ENCODE data around the gene BCKDHB.

Gene BCKDHB

DNA sequence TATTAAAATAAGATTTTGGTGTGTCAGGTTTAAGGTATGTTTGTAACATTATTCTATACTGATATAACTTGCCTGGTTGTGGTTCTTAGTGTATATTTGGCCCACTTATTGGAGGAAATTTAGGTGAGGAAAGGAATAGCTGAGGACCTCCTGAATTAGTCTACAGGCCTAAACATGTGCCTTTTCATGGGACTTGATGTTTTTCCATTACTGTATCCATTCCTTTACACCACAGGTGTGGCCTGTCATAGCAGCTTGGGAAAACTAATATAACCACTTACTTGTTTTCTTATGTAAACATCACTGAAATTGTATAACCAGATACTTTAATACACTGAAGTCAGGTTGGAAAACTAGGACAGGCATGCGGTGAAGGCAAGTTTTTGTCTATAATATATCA lies 27.6 kb downstream of the BCKDHB start:
- Histone ChIP-seq H3K4me1 (ENCODE audit: control insufficient read depth in 1 of 2, insufficient read depth in 2 of 2, low read length in 2 of 2) (peaks cover 0 to 5% of the 10 kb centered on the region in 2 experiments), H3K79me2 (ENCODE audit: control insufficient read depth, insufficient read depth, low read length, poor library complexity) (no peaks in the 10 kb centered on the region), H4K12ac (ENCODE audit: low read depth, low read length) (no peak overlapping the region), H4K8ac (ENCODE audit: low read depth, low read length) (no peak overlapping the region), H2AK5ac (ENCODE audit: low read length) (no peak overlapping the region), H4K91ac (ENCODE audit: low read depth, low read length) (no peak overlapping the region), H2BK120ac (ENCODE audit: insufficient read depth, low read length, poor library complexity) (no peak overlapping the region), H3K18ac (ENCODE audit: low read length) (no peak overlapping the region), H3K4ac (ENCODE audit: low read depth, low read length) (no peak overlapping the region), H2AFZ (ENCODE audit: insufficient read depth, low read length, poor library complexity) (no peak overlapping the region), H3K4me2 (ENCODE audit: low read length) (no peak overlapping the region), H3K4me3 (ENCODE audit: low read depth, low read length) (no peak overlapping the region), H3K9ac (ENCODE audit: low read length) (no peak overlapping the region), H2BK5ac (ENCODE audit: low read depth, low read length, poor library complexity) (no peak overlapping the region), H3K27ac (ENCODE audit: low read depth, low read length) (no peak overlapping the region), H3K9me3 (ENCODE audit: insufficient read depth, low read depth, low read length) (no peaks in the 10 kb centered on the region), H3K79me1 (ENCODE audit: low read length) (no peaks in the 10 kb centered on the region), H3K14ac (ENCODE audit: low read length) (no peak overlapping the region), H3K27me3 (ENCODE audit: insufficient read depth, low read length) (no peaks in the 10 kb centered on the region), H3K36me3 (ENCODE audit: control insufficient read depth in 1 of 2, insufficient read depth in 2 of 2, low read length in 2 of 2) (no peaks in the 10 kb centered on the region), H2BK12ac (ENCODE audit: low read length) (no peak overlapping the region), H3K23ac (ENCODE audit: low read length) (no peak overlapping the region)
- no CpG with 5 or more reads among the region's 1 CpG for WGBS (ENCODE audit: extremely low coverage, insufficient coverage, insufficient read length)
- no peak for DNase-seq

- H3K14ac ChIP-seq (ENCODE audit: low read length) = no peak overlapping the region
- H3K9me3 ChIP-seq (ENCODE audit: insufficient read depth, low read depth, low read length) = no peaks in the 10 kb centered on the region
- no peak overlapping the region for H3K18ac ChIP-seq (ENCODE audit: low read length)
- H2AFZ ChIP-seq (ENCODE audit: insufficient read depth, low read length, poor library complexity) = no peak overlapping the region
- H4K12ac ChIP-seq (ENCODE audit: low read depth, low read length) = no peak overlapping the region
- no peak overlapping the region for H4K8ac ChIP-seq (ENCODE audit: low read depth, low read length)
- H3K36me3 ChIP-seq (ENCODE audit: control insufficient read depth in 1 of 2, insufficient read depth in 2 of 2, low read length in 2 of 2) = peaks cover 0 to 2% of the 10 kb centered on the region in 2 experiments
- H3K9ac ChIP-seq (ENCODE audit: low read length) = no peak overlapping the region
- H3K27me3 ChIP-seq (ENCODE audit: insufficient read depth, low read length) = no peaks in the 10 kb centered on the region
- DNase-seq = no peak
- H3K4me3 ChIP-seq (ENCODE audit: low read depth, low read length) = no peak overlapping the region
- no peak overlapping the region for H2BK12ac ChIP-seq (ENCODE audit: low read length)
- no peaks in the 10 kb centered on the region for H3K4me1 ChIP-seq (ENCODE audit: control insufficient read depth in 1 of 2, insufficient read depth in 2 of 2, low read length in 2 of 2)
- no peaks in the 10 kb centered on the region for H3K79me2 ChIP-seq (ENCODE audit: control insufficient read depth, insufficient read depth, low read length, poor library complexity)
- H2AK5ac ChIP-seq (ENCODE audit: low read length) = no peak overlapping the region
- no peaks in the 10 kb centered on the region for H3K79me1 ChIP-seq (ENCODE audit: low read length)
- no peak overlapping the region for H2BK120ac ChIP-seq (ENCODE audit: insufficient read depth, low read length, poor library complexity)
- H4K91ac ChIP-seq (ENCODE audit: low read depth, low read length) = no peak overlapping the region
- no peak overlapping the region for H3K4me2 ChIP-seq (ENCODE audit: low read length)
- H3K27ac ChIP-seq (ENCODE audit: low read depth, low read length) = no peak overlapping the region
- no peak overlapping the region for H2BK5ac ChIP-seq (ENCODE audit: low read depth, low read length, poor library complexity)
- no CpG with 5 or more reads among the region's 1 CpG for WGBS (ENCODE audit: extremely low coverage, insufficient coverage, insufficient read length)
- H3K23ac ChIP-seq (ENCODE audit: low read length) = no peak overlapping the region
- H3K4ac ChIP-seq (ENCODE audit: low read depth, low read length) = no peak overlapping the region
Observed at GRCh38 chr6:80142586-80142985, 36.1 kb downstream of the BCKDHB start.

GRCh38 chr6:80143419-80143937 lies 37.0 kb downstream of the BCKDHB start:
- Histone ChIP-seq H2BK12ac (ENCODE audit: low read length) (no peak overlapping the region), H4K12ac (ENCODE audit: low read depth, low read length) (no peak overlapping the region), H3K4ac (ENCODE audit: low read depth, low read length) (no peak overlapping the region), H3K36me3 (ENCODE audit: control insufficient read depth in 1 of 2, insufficient read depth in 2 of 2, low read length in 2 of 2) (peaks cover 0 to 2% of the 10 kb centered on the region in 2 experiments), H3K9me3 (ENCODE audit: insufficient read depth, low read depth, low read length) (no peaks in the 10 kb centered on the region), H3K79me2 (ENCODE audit: control insufficient read depth, insufficient read depth, low read length, poor library complexity) (no peaks in the 10 kb centered on the region), H2AFZ (ENCODE audit: insufficient read depth, low read length, poor library complexity) (no peak overlapping the region), H2BK120ac (ENCODE audit: insufficient read depth, low read length, poor library complexity) (no peak overlapping the region), H3K4me3 (ENCODE audit: low read depth, low read length) (no peak overlapping the region), H3K14ac (ENCODE audit: low read length) (no peak overlapping the region), H3K9ac (ENCODE audit: low read length) (no peak overlapping the region), H3K27ac (ENCODE audit: low read depth, low read length) (no peak overlapping the region), H3K79me1 (ENCODE audit: low read length) (no peaks in the 10 kb centered on the region), H3K4me1 (ENCODE audit: control insufficient read depth in 1 of 2, insufficient read depth in 2 of 2, low read length in 2 of 2) (no peaks in the 10 kb centered on the region), H2AK5ac (ENCODE audit: low read length) (no peak overlapping the region), H3K18ac (ENCODE audit: low read length) (no peak overlapping the region), H3K27me3 (ENCODE audit: insufficient read depth, low read length) (no peaks in the 10 kb centered on the region), H4K8ac (ENCODE audit: low read depth, low read length) (no peak overlapping the region), H3K4me2 (ENCODE audit: low read length) (no peak overlapping the region), H2BK5ac (ENCODE audit: low read depth, low read length, poor library complexity) (no peak overlapping the region), H3K23ac (ENCODE audit: low read length) (no peak overlapping the region), H4K91ac (ENCODE audit: low read depth, low read length) (no peak overlapping the region)
- WGBS (ENCODE audit: extremely low coverage, insufficient coverage, insufficient read length) = no CpG with 5 or more reads among the region's 3 CpGs
- DNase-seq = no peak

- Histone ChIP-seq H3K9ac (ENCODE audit: low read length) (no peak overlapping the region), H3K79me1 (ENCODE audit: low read length) (no peaks in the 10 kb centered on the region), H3K14ac (ENCODE audit: low read length) (no peak overlapping the region), H3K4me3 (ENCODE audit: low read depth, low read length) (no peak overlapping the region), H3K4me2 (ENCODE audit: low read length) (no peak overlapping the region), H4K91ac (ENCODE audit: low read depth, low read length) (no peak overlapping the region), H3K4me1 (ENCODE audit: control insufficient read depth in 1 of 2, insufficient read depth in 2 of 2, low read length in 2 of 2) (no peaks in the 10 kb centered on the region), H2AK5ac (ENCODE audit: low read length) (no peak overlapping the region), H3K4ac (ENCODE audit: low read depth, low read length) (no peak overlapping the region), H3K23ac (ENCODE audit: low read length) (no peak overlapping the region), H2AFZ (ENCODE audit: insufficient read depth, low read length, poor library complexity) (no peak overlapping the region), H3K18ac (ENCODE audit: low read length) (no peak overlapping the region), H3K79me2 (ENCODE audit: control insufficient read depth, insufficient read depth, low read length, poor library complexity) (no peaks in the 10 kb centered on the region), H2BK5ac (ENCODE audit: low read depth, low read length, poor library complexity) (no peak overlapping the region), H2BK120ac (ENCODE audit: insufficient read depth, low read length, poor library complexity) (no peak overlapping the region), H3K27ac (ENCODE audit: low read depth, low read length) (no peak overlapping the region), H3K36me3 (ENCODE audit: control insufficient read depth in 1 of 2, insufficient read depth in 2 of 2, low read length in 2 of 2) (peaks cover 0 to 2% of the 10 kb centered on the region in 2 experiments), H3K27me3 (ENCODE audit: insufficient read depth, low read length) (no peaks in the 10 kb centered on the region), H4K12ac (ENCODE audit: low read depth, low read length) (no peak overlapping the region), H2BK12ac (ENCODE audit: low read length) (no peak overlapping the region), H3K9me3 (ENCODE audit: insufficient read depth, low read depth, low read length) (no peaks in the 10 kb centered on the region), H4K8ac (ENCODE audit: low read depth, low read length) (no peak overlapping the region)
- no CpG with 5 or more reads among the region's 4 CpGs for WGBS (ENCODE audit: extremely low coverage, insufficient coverage, insufficient read length)
- no peak for DNase-seq
Observed at GRCh38 chr6:80144753-80145315, 38.4 kb downstream of the BCKDHB start.
